Lower lobe of right lung (tissue), 2 donors: Measurements from ENCODE around the gene ITM2C. TPM values are rescaled to one million over a fixed set of nuclear protein-coding genes. Genes with fewer than 3 reads are reported as not detected.

Experiments used
- ATAC-seq, 2 donors: fragments of 200-7000 bp; cut with Tn5 transposase; one replicate each; pipeline ENCODE4 v1.9.1; 2020 to 2022; ENCODE audit warnings: mild to moderate bottlenecking in 2 of 2, moderate library complexity in 2 of 2
- DNase-seq: peaks from one replicate; pipeline ENCODE4 v3.0.0-alpha.2; 2020
- H3K27ac ChIP-seq: fragments of 200-600 bp; one replicate; pipeline ENCODE4 v1.8.0; 2022
- H3K27me3 ChIP-seq: fragments of 200-600 bp; one replicate; pipeline ENCODE4 v1.8.0; 2022; ENCODE audit warnings: low read depth
- H3K36me3 ChIP-seq: fragments of 200-600 bp; one replicate; pipeline ENCODE4 v1.8.0; 2022; ENCODE audit warnings: mild to moderate bottlenecking
- H3K4me1 ChIP-seq: fragments of 200-600 bp; one replicate; pipeline ENCODE4 v1.8.0; 2022
- H3K4me3 ChIP-seq: fragments of 200-600 bp; one replicate; pipeline ENCODE4 v1.8.0; 2022; ENCODE audit warnings: mild to moderate bottlenecking
- H3K9me3 ChIP-seq: fragments of 200-600 bp; one replicate; pipeline ENCODE4 v1.8.0; 2022
- intact Hi-C: fragments of 100-400 bp; cut with DNase I; formaldehyde crosslinking; loops from one replicate; pipeline ENCODE4 v1.11.0; 2022
- total RNA-seq: library from RNA; stranded (reverse); fragmentation: NEBNext Ultra II Directional; extraction: Animal tissue kit (Norgen Biotek cat#: 25700); gene quantifications from one replicate; pipeline ENCODE4 v1.2.1, GENCODE V29; 2021
- TF ChIP-seq, protein P1 (sequence below): fragments of 200-600 bp; IDR thresholded peaks from one replicate; pipeline ENCODE4 v1.8.0; 2022; ENCODE audit warnings: antibody characterized with exemption, mild to moderate bottlenecking
- donor health status: DM: no; HTN: yes; CAD: no; lungs with severe emphysema.

Gene ITM2C
- total RNA-seq, 1 donor from 2014 or later = 27.6 TPM

GRCh38 chr2:230868161-230868946, 3.6 kb downstream of the ITM2C start:
- H3K4me1 ChIP-seq = peaks cover 38% of the 10 kb centered on the region
- peaks cover 16% of the 10 kb centered on the region for H3K27me3 ChIP-seq
- intact Hi-C loops = no loop called here
- no peak for DNase-seq
- H3K9me3 ChIP-seq = no peaks in the 10 kb centered on the region
- H3K27ac ChIP-seq = no peak overlapping the region
- no peak for ATAC-seq
- H3K4me3 ChIP-seq = no peak overlapping the region
- no peaks in the 10 kb centered on the region for H3K36me3 ChIP-seq
- TF ChIP-seq, protein P1, sequence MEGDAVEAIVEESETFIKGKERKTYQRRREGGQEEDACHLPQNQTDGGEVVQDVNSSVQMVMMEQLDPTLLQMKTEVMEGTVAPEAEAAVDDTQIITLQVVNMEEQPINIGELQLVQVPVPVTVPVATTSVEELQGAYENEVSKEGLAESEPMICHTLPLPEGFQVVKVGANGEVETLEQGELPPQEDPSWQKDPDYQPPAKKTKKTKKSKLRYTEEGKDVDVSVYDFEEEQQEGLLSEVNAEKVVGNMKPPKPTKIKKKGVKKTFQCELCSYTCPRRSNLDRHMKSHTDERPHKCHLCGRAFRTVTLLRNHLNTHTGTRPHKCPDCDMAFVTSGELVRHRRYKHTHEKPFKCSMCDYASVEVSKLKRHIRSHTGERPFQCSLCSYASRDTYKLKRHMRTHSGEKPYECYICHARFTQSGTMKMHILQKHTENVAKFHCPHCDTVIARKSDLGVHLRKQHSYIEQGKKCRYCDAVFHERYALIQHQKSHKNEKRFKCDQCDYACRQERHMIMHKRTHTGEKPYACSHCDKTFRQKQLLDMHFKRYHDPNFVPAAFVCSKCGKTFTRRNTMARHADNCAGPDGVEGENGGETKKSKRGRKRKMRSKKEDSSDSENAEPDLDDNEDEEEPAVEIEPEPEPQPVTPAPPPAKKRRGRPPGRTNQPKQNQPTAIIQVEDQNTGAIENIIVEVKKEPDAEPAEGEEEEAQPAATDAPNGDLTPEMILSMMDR = no peak

GRCh38 chr2:230868947-230869913, 4.5 kb downstream of the ITM2C start:
- no peak overlapping the region for H3K4me3 ChIP-seq
- TF ChIP-seq, protein P1 = no peak
- H3K9me3 ChIP-seq = no peaks in the 10 kb centered on the region
- no peak for DNase-seq
- intact Hi-C loops = no loop called here
- peaks cover 8% of the 10 kb centered on the region for H3K27me3 ChIP-seq
- H3K4me1 ChIP-seq = peaks cover 34% of the 10 kb centered on the region
- no peak for ATAC-seq
- H3K36me3 ChIP-seq = no peaks in the 10 kb centered on the region
- H3K27ac ChIP-seq = no peak overlapping the region

DNA sequence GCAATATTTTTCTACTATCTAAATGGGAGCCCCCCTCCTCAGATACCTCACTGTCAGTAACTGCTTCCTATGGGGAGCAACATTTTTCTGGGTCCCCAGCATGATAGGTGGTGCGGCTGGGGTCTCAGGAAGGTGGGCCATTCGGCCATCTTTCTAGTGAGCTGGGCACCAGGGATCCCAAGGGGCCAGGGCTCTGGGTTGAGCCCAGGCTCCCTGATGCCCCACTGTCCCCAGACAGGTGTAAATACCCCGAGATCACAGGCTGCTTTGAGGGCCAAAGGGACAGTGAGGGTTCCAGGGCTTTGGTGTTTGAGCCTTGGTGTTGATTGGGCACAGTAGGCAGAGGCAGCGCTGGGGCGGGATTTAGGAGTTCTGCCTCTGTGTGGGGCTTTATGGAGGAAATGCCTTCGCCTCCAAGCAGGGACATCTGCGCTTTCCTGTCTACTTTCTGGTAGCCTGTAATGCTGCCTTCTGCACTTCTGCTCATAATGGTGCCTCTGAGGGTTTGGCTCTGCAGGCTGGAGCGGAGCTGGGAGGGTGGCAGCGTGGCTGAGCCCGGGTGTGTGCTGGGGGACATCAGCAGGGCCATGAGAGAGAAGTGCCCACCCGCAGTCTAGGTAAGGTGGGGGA, 5.3 kb downstream of the ITM2C start:
- no peak overlapping the region for H3K27ac ChIP-seq
- no peak for ATAC-seq
- DNase-seq = no peak
- intact Hi-C loops = no loop called here
- H3K27me3 ChIP-seq = peaks cover 2% of the 10 kb centered on the region
- H3K4me3 ChIP-seq = no peak overlapping the region
- no peaks in the 10 kb centered on the region for H3K9me3 ChIP-seq
- peaks cover 28% of the 10 kb centered on the region for H3K4me1 ChIP-seq
- TF ChIP-seq, protein P1 = no peak
- H3K36me3 ChIP-seq = no peaks in the 10 kb centered on the region

DNA sequence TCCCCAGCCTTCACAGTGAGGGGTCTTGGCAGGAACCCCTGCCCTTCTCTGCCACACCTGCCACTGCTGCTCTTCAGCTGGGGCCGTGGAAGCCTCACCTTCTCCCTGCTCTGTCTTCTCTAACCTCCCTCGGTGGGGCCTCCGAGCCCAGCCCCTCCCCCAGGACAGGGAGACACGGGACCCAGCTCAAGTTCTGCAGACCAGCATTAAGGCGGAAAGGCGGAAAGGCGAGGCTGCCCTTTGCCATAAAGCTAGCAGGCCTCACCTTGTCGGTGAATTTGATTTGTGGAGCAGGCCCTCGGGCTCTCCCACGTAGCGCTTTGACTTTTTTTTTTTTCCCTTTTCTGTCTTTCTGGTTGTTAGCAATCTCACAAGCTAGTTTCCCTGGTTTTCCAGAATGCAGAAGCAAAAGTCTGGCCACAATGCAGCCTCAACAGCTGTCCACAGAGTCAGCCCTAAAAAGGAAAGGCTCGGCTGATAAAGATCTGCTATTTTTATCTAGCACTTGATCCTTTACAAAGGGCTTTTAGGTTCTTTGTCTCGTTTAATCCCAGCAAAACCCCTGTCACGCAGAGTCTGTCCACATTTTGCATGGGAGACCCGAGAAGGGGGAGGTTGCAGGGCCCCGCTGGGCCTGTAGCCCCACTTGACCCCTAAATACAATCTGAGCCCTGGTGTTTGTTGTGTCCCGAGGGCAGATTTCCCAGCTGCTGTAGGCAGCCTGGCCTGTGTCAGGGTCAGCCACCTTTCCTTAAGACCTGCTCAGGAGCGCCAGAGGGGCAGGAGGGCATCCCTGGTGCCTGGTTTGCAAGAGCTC, 6.0 kb downstream of the ITM2C start:
- TF ChIP-seq, protein P1 = no peak
- Histone ChIP-seq H3K9me3 (no peaks in the 10 kb centered on the region), H3K36me3 (no peaks in the 10 kb centered on the region), H3K4me1 (peaks cover 27% of the 10 kb centered on the region), H3K27me3 (no peaks in the 10 kb centered on the region), H3K27ac (no peak overlapping the region), H3K4me3 (no peak overlapping the region)
- ATAC-seq = no peak
- no peak for DNase-seq
- intact Hi-C loops = no loop called here
